Measurements from ENCODE around the gene FAN1.

Gene FAN1

GRCh38 chr15:30956216-30957124, 52.8 kb downstream of the FAN1 start:
- DNase-seq (ENCODE audit: low read depth, low spot score) = no peak

- DNase-seq (ENCODE audit: low read depth, low spot score) = no peak
These were observed 54.5 kb downstream of the FAN1 start for GRCh38 chr15:30958219-30958618.

- DNase-seq (ENCODE audit: low read depth, low spot score) = no peak
These were observed 58.4 kb downstream of the FAN1 start for GRCh38 chr15:30962079-30962478.

GRCh38 chr15:30962659-30963058, 58.9 kb downstream of the FAN1 start:
- no peak for DNase-seq (ENCODE audit: low read depth, low spot score)

- no peak for DNase-seq (ENCODE audit: low read depth, low spot score)
These were observed 60.0 kb downstream of the FAN1 start for GRCh38 chr15:30963681-30964080.

GRCh38 chr15:30969724-30970123, 66.0 kb downstream of the FAN1 start:
- no peak for DNase-seq (ENCODE audit: low read depth, low spot score)

- DNase-seq (ENCODE audit: low read depth, low spot score) = no peak
These were observed 69.7 kb downstream of the FAN1 start for GRCh38 chr15:30973379-30973778.

- no peak for DNase-seq (ENCODE audit: low read depth, low spot score)
These were observed 70.4 kb downstream of the FAN1 start for GRCh38 chr15:30974112-30974511.

GRCh38 chr15:30978328-30978727, 74.6 kb downstream of the FAN1 start:
- no peak for DNase-seq (ENCODE audit: low read depth, low spot score)

GRCh38 chr15:30979457-30979856, 75.7 kb downstream of the FAN1 start:
- DNase-seq (ENCODE audit: low read depth, low spot score) = no peak

- DNase-seq (ENCODE audit: low read depth, low spot score) = no peak
These were observed 80.4 kb downstream of the FAN1 start for GRCh38 chr15:30984118-30984517.

- DNase-seq (ENCODE audit: low read depth, low spot score) = no peak
These were observed 80.8 kb downstream of the FAN1 start for GRCh38 chr15:30984542-30984941.

GRCh38 chr15:30985081-30985531, 81.4 kb downstream of the FAN1 start:
- no peak for DNase-seq (ENCODE audit: low read depth, low spot score)

GRCh38 chr15:30990036-30990435, 86.3 kb downstream of the FAN1 start:
- no peak for DNase-seq (ENCODE audit: low read depth, low spot score)

GRCh38 chr15:30990446-30991254, 86.9 kb downstream of the FAN1 start:
- DNase-seq (ENCODE audit: low read depth, low spot score) = no peak

GRCh38 chr15:30991255-30992235, 87.8 kb downstream of the FAN1 start, which contains the start of gene MTMR10:
Gene MTMR10 (minus strand): TSS chr15:30991628. CDS start chr15:30991506, 122 bp downstream.
- DNase-seq (ENCODE audit: low read depth, low spot score) = peak; percentile 27

- no peak for DNase-seq (ENCODE audit: low read depth, low spot score)
These were observed 88.6 kb downstream of the FAN1 start for GRCh38 chr15:30992249-30992864.
